CD14-positive monocyte (primary cell): ENCODE data around the gene BAD. TPM values are rescaled to one million over a fixed set of nuclear protein-coding genes. Genes with fewer than 3 reads are reported as not detected.

Experiments
- DNase-seq, 3 donors: peaks; one replicate each; pipeline ENCODE4 v3.0.0-alpha.2; 2011 to 2022
- H2AFZ ChIP-seq: 2 replicates; pipeline ENCODE4 v1.6.0; 2012; ENCODE audit warnings: mild to moderate bottlenecking, low read depth, low read length, inconsistent platforms; ENCODE audit not compliant: insufficient read depth, poor library complexity, severe bottlenecking
- H3K27ac ChIP-seq, 2 donors: 1 replicate in 1 of 2; 2 replicates in 1 of 2; pipeline ENCODE4 v1.5.1; 2012 to 2013; ENCODE audit warnings: low read length in 2 of 2, control low read depth in 1 of 2, inconsistent platforms in 1 of 2, low read depth in 1 of 2, mild to moderate bottlenecking in 1 of 2
- H3K27me3 ChIP-seq, 2 donors: one replicate each; pipeline versions ENCODE4 v1.6.0 to v1.6.1; 2011 to 2013; ENCODE audit warnings: low read length in 2 of 2; ENCODE audit not compliant: control insufficient read depth in 2 of 2, insufficient read depth in 2 of 2
- H3K36me3 ChIP-seq, 2 donors: replicated peaks in 1 of 2; 1 replicate in 1 of 2; 2 replicates in 1 of 2; pipeline versions ENCODE4 v1.5.1 to v1.6.1; 2012 to 2013; ENCODE audit warnings: low read length in 2 of 2, control low read depth in 1 of 2, inconsistent platforms in 1 of 2, mild to moderate bottlenecking in 1 of 2; ENCODE audit not compliant: insufficient read depth in 2 of 2, control insufficient read depth in 1 of 2
- H3K4me1 ChIP-seq, 2 donors: 1 replicate in 1 of 2; 2 replicates in 1 of 2; pipeline versions ENCODE4 v1.5.1 to v1.6.1; 2012 to 2013; ENCODE audit warnings: low read length in 2 of 2, control low read depth in 1 of 2, inconsistent platforms in 1 of 2, mild to moderate bottlenecking in 1 of 2, moderate library complexity in 1 of 2; ENCODE audit not compliant: insufficient read depth in 2 of 2, control insufficient read depth in 1 of 2
- H3K4me2 ChIP-seq: replicated peaks from 2 replicates; pipeline ENCODE3; 2012; ENCODE audit warnings: low read length, moderate library complexity, mild to moderate bottlenecking; ENCODE audit not compliant: poor library complexity, severe bottlenecking; ENCODE audit errors: extremely low read depth
- H3K4me3 ChIP-seq, 3 experiments: fragments of 200-600 bp in 1 of 3; sonication (generic) in 1 of 3; replicated peaks in 1 of 3; 1 replicate in 2 of 3; 2 replicates in 1 of 3; pipeline ENCODE4 v1.5.1; 2011 to 2013; ENCODE audit warnings: low read length in 3 of 3, mild to moderate bottlenecking in 3 of 3, control low read depth in 2 of 3, low read depth in 2 of 3, inconsistent platforms in 1 of 3, moderate library complexity in 1 of 3
- H3K79me2 ChIP-seq: 2 replicates; pipeline ENCODE4 v1.6.0; 2012; ENCODE audit warnings: mild to moderate bottlenecking, control low read depth, inconsistent platforms, low read length, moderate library complexity; ENCODE audit not compliant: insufficient read depth
- H3K9ac ChIP-seq: 2 replicates; pipeline ENCODE4 v1.6.0; 2017; ENCODE audit warnings: low read length, mild to moderate bottlenecking; ENCODE audit not compliant: insufficient read depth, poor library complexity, severe bottlenecking
- H3K9me3 ChIP-seq, 2 donors: replicated peaks in 1 of 2; 1 replicate in 1 of 2; 2 replicates in 1 of 2; pipeline versions ENCODE4 v1.5.1 to v1.6.1; 2012 to 2013; ENCODE audit warnings: low read length in 2 of 2, control low read depth in 1 of 2; ENCODE audit not compliant: control insufficient read depth in 1 of 2, insufficient read depth in 1 of 2
- H4K20me1 ChIP-seq: 2 replicates; pipeline ENCODE4 v1.6.0; 2012; ENCODE audit warnings: mild to moderate bottlenecking, low read length, control low read depth, moderate library complexity; ENCODE audit not compliant: insufficient read depth
- H3K27ac Mint-ChIP-seq, 7 donors: one replicate each; pipeline ENCODE4 v1.8.0; 2020; ENCODE audit warnings: mild to moderate bottlenecking in 7 of 7, mixed read lengths in 7 of 7, moderate library complexity in 6 of 7, inconsistent platforms in 2 of 7
- H3K27me3 Mint-ChIP-seq, 3 donors: one replicate each; pipeline ENCODE4 v1.8.0; 2021 to 2022; ENCODE audit warnings: low read depth in 3 of 3, mild to moderate bottlenecking in 3 of 3, mixed read lengths in 3 of 3, moderate library complexity in 3 of 3, inconsistent platforms in 1 of 3
- H3K36me3 Mint-ChIP-seq, 2 donors: one replicate each; pipeline ENCODE4 v1.8.0; 2020; ENCODE audit warnings: mixed read lengths in 2 of 2, inconsistent platforms in 1 of 2, mild to moderate bottlenecking in 1 of 2
- H3K4me1 Mint-ChIP-seq: one replicate; pipeline ENCODE4 v1.8.0; 2020; ENCODE audit warnings: mild to moderate bottlenecking, mixed read lengths
- H3K4me3 Mint-ChIP-seq, 2 donors: one replicate each; pipeline ENCODE4 v1.8.0; 2020; ENCODE audit warnings: mild to moderate bottlenecking in 2 of 2, mixed read lengths in 2 of 2, moderate library complexity in 1 of 2
- H3K9me3 Mint-ChIP-seq, 7 donors: one replicate each; pipeline ENCODE4 v1.8.0; 2020 to 2022; ENCODE audit warnings: mixed read lengths in 7 of 7, mild to moderate bottlenecking in 6 of 7, moderate library complexity in 6 of 7, inconsistent platforms in 2 of 7
- WGBS: methylation state at CpG from one replicate; pipeline ENCODE4 v1.1.5; 2013; ENCODE audit warnings: missing lambda C conversion rate; ENCODE audit not compliant: insufficient coverage; 5-methylcytosine and 5-hydroxymethylcytosine counted together
- intact Hi-C, 2 donors: fragments of 100-400 bp; cut with micrococcal nuclease; formaldehyde crosslinking; loops; one replicate each; pipeline versions ENCODE4 v1.15.0 to v1.15.1; 2023
- polyA plus RNA-seq, 3 donors: library from polyadenylated mRNA; depleted of rRNA in 1 of 3; unstranded in 2 of 3; stranded (reverse) in 1 of 3; fragments of 300-500 nt in 2 of 3; fragments of >200 nt in 1 of 3; fragmentation: Illumina TruSeq in 2 of 3; gene quantifications; 1 replicate in 2 of 3; 2 replicates in 1 of 3; pipeline ENCODE4 v1.2.3, GENCODE V29; 2012 to 2021
- TF ChIP-seq, protein P1 (sequence below): fragments of 200-600 bp; IDR thresholded peaks from one replicate; pipeline ENCODE4 v1.8.0; 2022; ENCODE audit warnings: antibody characterized with exemption, mild to moderate bottlenecking

BAD gene
- polyA plus RNA-seq, 3 donors = 21.1 to 63.2 (median 48.7) TPM

DNA sequence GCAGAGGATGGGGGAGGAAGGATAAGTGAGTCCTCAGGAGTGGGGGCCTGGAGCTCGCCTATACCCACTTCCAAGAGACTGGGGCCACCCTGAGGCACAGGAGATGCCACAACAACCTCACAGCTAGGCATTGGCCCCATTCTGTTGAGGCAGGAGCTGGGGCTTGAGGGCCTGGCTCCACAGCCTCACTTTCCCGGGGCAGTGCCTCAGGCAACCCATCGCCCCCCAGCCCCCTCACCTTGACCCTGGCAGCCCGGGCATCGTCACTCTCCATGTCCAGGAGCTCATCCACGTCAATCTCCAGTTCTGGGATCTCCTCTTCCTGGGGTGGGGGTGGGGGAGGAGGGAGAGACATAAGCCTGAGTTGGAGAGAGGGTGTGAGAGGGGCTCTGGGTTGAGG is 39.5 kb downstream of the BAD start:
- peak overlapping the region; percentile 91 for H3K4me2 ChIP-seq
- H3K4me3 Mint-ChIP-seq = peak overlapping the region; percentile 85 to 89
- H3K27me3 Mint-ChIP-seq = peaks cover 0 to 4% (median 3%) of the 10 kb centered on the region in 3 donors
- H3K4me3 ChIP-seq = peak overlapping the region in 1 of 3 experiments; percentile 86
- peak overlapping the region in 3 of 7 donors; percentile 65 to 78 (median 75) for H3K27ac Mint-ChIP-seq
- DNase-seq = no peak
- WGBS = no CpG with 5 or more reads among the region's 6 CpGs
- TF ChIP-seq, protein P1, sequence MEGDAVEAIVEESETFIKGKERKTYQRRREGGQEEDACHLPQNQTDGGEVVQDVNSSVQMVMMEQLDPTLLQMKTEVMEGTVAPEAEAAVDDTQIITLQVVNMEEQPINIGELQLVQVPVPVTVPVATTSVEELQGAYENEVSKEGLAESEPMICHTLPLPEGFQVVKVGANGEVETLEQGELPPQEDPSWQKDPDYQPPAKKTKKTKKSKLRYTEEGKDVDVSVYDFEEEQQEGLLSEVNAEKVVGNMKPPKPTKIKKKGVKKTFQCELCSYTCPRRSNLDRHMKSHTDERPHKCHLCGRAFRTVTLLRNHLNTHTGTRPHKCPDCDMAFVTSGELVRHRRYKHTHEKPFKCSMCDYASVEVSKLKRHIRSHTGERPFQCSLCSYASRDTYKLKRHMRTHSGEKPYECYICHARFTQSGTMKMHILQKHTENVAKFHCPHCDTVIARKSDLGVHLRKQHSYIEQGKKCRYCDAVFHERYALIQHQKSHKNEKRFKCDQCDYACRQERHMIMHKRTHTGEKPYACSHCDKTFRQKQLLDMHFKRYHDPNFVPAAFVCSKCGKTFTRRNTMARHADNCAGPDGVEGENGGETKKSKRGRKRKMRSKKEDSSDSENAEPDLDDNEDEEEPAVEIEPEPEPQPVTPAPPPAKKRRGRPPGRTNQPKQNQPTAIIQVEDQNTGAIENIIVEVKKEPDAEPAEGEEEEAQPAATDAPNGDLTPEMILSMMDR = no peak
- intact Hi-C loops = loop anchor here (5.0 kb wide), 2 partner anchors 38 to 57 kb away; partner anchors contain the start of genes FERMT3 (in 2 of the 2) and CATSPERZ (in 1 of the 2)
- peaks cover 48% of the 10 kb centered on the region for H3K4me1 Mint-ChIP-seq
- H3K9me3 Mint-ChIP-seq = no peaks in the 10 kb centered on the region
- no peaks in the 10 kb centered on the region for H3K9me3 ChIP-seq
- no peaks in the 10 kb centered on the region for H4K20me1 ChIP-seq
- peaks cover 10 to 12% of the 10 kb centered on the region in 2 donors for H3K36me3 ChIP-seq
- H3K79me2 ChIP-seq = peaks cover 40% of the 10 kb centered on the region
- peaks cover 52 to 66% of the 10 kb centered on the region in 2 donors for H3K4me1 ChIP-seq
- peak overlapping the region; percentile 76 for H3K9ac ChIP-seq
- H3K27me3 ChIP-seq = no peaks in the 10 kb centered on the region
- peak overlapping the region; percentile 13 to 92 for H3K27ac ChIP-seq
- H3K36me3 Mint-ChIP-seq = peaks cover 13 to 14% of the 10 kb centered on the region in 2 donors
- H2AFZ ChIP-seq = no peak overlapping the region

DNA sequence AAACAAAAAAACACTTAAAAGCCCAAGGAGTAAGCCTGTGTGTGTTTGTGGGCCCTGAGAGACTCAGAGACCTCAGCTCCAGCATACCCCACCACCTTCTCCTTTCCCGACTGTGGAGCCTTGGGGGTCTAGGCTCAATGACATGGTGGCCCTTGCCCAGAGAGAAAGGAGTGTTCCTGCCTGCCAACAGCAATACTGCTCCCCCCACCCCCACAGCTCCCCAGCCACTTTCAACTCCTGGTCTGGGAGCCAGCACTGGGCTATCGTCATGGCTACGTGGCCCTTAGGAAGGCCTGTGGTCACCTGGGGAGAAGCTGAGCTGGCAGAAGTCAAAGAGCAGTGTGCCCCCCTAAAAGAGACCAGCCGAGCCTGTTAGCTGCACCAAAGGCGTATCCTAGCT is 40.4 kb downstream of the BAD start:
- TF ChIP-seq, protein P1 = no peak
- Histone ChIP-seq H3K36me3 (peaks cover 10 to 12% of the 10 kb centered on the region in 2 donors), H4K20me1 (no peaks in the 10 kb centered on the region), H3K9me3 (no peaks in the 10 kb centered on the region), H3K27me3 (no peaks in the 10 kb centered on the region), H3K27ac (peak overlapping the region in 1 of 2 donors; percentile 11), H3K4me1 (peaks cover 61 to 75% of the 10 kb centered on the region in 2 donors), H3K79me2 (peaks cover 40% of the 10 kb centered on the region), H3K9ac (no peak overlapping the region), H2AFZ (no peak overlapping the region), H3K4me2 (no peak overlapping the region), H3K4me3 (no peak overlapping the region)
- WGBS = 57% methylated on average over 2 of the region's 5 CpGs
- no peak for DNase-seq
- no peaks in the 10 kb centered on the region for H3K9me3 Mint-ChIP-seq
- H3K27ac Mint-ChIP-seq = peak overlapping the region in 4 of 7 donors; percentile 25 to 54 (median 40)
- H3K4me3 Mint-ChIP-seq = no peak overlapping the region
- H3K4me1 Mint-ChIP-seq = peaks cover 55% of the 10 kb centered on the region
- peaks cover 14 to 16% of the 10 kb centered on the region in 2 donors for H3K36me3 Mint-ChIP-seq
- intact Hi-C loops = loop anchor here (5.0 kb wide), 2 partner anchors 37 to 58 kb away; partner anchors contain the start of genes FERMT3 (in 2 of the 2) and CATSPERZ (in 1 of the 2)
- peaks cover 0 to 5% (median 2%) of the 10 kb centered on the region in 3 donors for H3K27me3 Mint-ChIP-seq
